ENCODE data around the gene SLC26A11. TPM values are rescaled to one million over a fixed set of nuclear protein-coding genes. Genes with fewer than 3 reads are reported as not detected.

SLC26A11 gene
- total and polyA plus RNA-seq, 2 of the 13 experiments (the other 11 are each of a cell fraction or from before 2014, with no cell fraction given) = 8.7 to 13.2 TPM

GRCh38 chr17:80242505-80242904 lies 22.3 kb downstream of the SLC26A11 start (continued):
- TF ChIP-seq ZFP36L2 (CRISPR knock-in tag; IDR thresholded peaks at IDR 0.05) = no peak
- TF ChIP-seq PHF5A (CRISPR knock-in tag; IDR thresholded peaks at IDR 0.05; ENCODE audit: low read depth, unreplicated experiment) = no peak
- TF ChIP-seq ZNF468 (CRISPR knock-in tag; IDR thresholded peaks at IDR 0.05) = no peak
- no peak for TF ChIP-seq SIX4 (CRISPR knock-in tag; IDR thresholded peaks at IDR 0.05)
- TF ChIP-seq ZNF784 (CRISPR knock-in tag; IDR thresholded peaks at IDR 0.05; ENCODE audit: borderline replicate concordance) = no peak
- TF ChIP-seq CBX1 (IDR thresholded peaks at IDR 0.05; ENCODE audit: low read depth) = no peak

GRCh38 chr17:80243526-80244433 lies 23.6 kb downstream of the SLC26A11 start:
- Histone ChIP-seq H3K79me2 (ENCODE audit: insufficient read depth, low read length) (no peaks in the 10 kb centered on the region), H3K4me3 (replicated peaks in 1 of 3; ENCODE audit: insufficient read depth in 1 of 3, low read depth in 2 of 3, low read length in 3 of 3) (no peak overlapping the region), H2AFZ (ENCODE audit: low read length) (no peak overlapping the region), H3K4me2 (ENCODE audit: low read depth, low read length) (no peak overlapping the region), H3K9me3 (ENCODE audit: low read length) (no peaks in the 10 kb centered on the region), H3K9ac (ENCODE audit: insufficient read depth, low read depth, low read length) (no peak overlapping the region), H3K4me1 (ENCODE audit: insufficient read depth, low read length) (no peaks in the 10 kb centered on the region), H4K20me1 (ENCODE audit: insufficient read depth, low read length) (no peaks in the 10 kb centered on the region), H3K27me3 (ENCODE audit: control insufficient read depth in 1 of 2, insufficient read depth in 2 of 2, low read length in 2 of 2) (no peaks in the 10 kb centered on the region; a peak in 1 of 5 replicates), H3K36me3 (replicated peaks in 1 of 2; ENCODE audit: control insufficient read depth in 1 of 2, insufficient read depth in 2 of 2, low read length in 2 of 2) (peaks cover 6 to 20% of the 10 kb centered on the region in 2 experiments; a peak in 4 of 5 replicates), H3K27ac (ENCODE audit: extremely low read length, insufficient read depth, low read length) (no peak overlapping the region)
- ATAC-seq = no peak; the same call in 2 of the 3 replicates
- no TSS peak for BruUV-seq (replicated peaks)
- CTCF ChIA-PET (ENCODE audit: low intra/inter-chr PET ratio, low total read pairs) = no interaction called here
- 88% methylated on average over 21 of the region's 26 CpGs for WGBS (ENCODE audit: low lambda C conversion rate)
- DNase-seq (ENCODE audit: low spot score) = no peak
- intact Hi-C loops (cut with micrococcal nuclease; ENCODE audit: unreplicated experiment) = no loop called here
- in situ Hi-C loops (cut with HindIII; ENCODE audit: extremely low pct_ligation_motif_present, low pct_unique_long_range_greater_than_20kb) = no loop called here
- no peak for FAIRE-seq
- TF ChIP-seq ZNF883 (CRISPR knock-in tag; IDR thresholded peaks at IDR 0.05; ENCODE audit: not compliant biosample characterization) = peak; percentile 25
- no peak for TF ChIP-seq TRIM24 (CRISPR knock-in tag; IDR thresholded peaks at IDR 0.05)
- TF ChIP-seq ZNF687 (CRISPR knock-in tag; IDR thresholded peaks at IDR 0.05) = peak; percentile 31; the same call in 1 of the 2 replicates
- no peak for TF ChIP-seq CENPX (CRISPR knock-in tag; IDR thresholded peaks at IDR 0.05)
- TF ChIP-seq NRL (CRISPR knock-in tag; IDR thresholded peaks at IDR 0.05; ENCODE audit: borderline replicate concordance) = 0 out of 2 replicates have a peak, but pooled peaks have one; percentile 27
- peak; percentile 36 for TF ChIP-seq AGO2 (optimal IDR thresholded peaks at IDR 0.05; ENCODE audit: low read depth, low read length)
- no peak for TF ChIP-seq MEF2D (CRISPR knock-in tag; IDR thresholded peaks at IDR 0.05)
- TF ChIP-seq DNMT1 (CRISPR knock-in tag; IDR thresholded peaks at IDR 0.05) = 0 out of 2 replicates have a peak, but pooled peaks have one; percentile 3
- POLR2A ChIA-PET = interaction anchor here (0.8 to 0.9 kb wide), 2 partner anchors 15 to 19 kb away, joined by 3 to 4 read pairs; no protein-coding TSS in a partner anchor

All from HepG2 (cell line).